T47D (cell line): ENCODE measurements around the gene AZGP1.
"Not testable (repeated sequence)": the region's sequence is repeated elsewhere in the genome, so short reads cannot be mapped to it uniquely, and the experiment has no call there.

Experiments used
- DNase-seq, 2 experiments: peaks; one replicate each; pipeline versions ENCODE4 v3.0.0 to v3.0.0-alpha.2; 2011 to 2012; ENCODE audit warnings: low read depth in 1 of 2, low spot score in 1 of 2
- JUND ChIP-seq: IDR thresholded peaks from 2 replicates; pipeline ENCODE4 v1.6.1; 2012; ENCODE audit warnings: low read depth
- in situ Hi-C: cut with HindIII; loops from 2 replicates; pipeline ENCODE4 v1.10.0; 2016; ENCODE audit warnings: low sequenced_read_pairs, low pct_unique_long_range_greater_than_20kb

The AZGP1 gene

GRCh38 chr7:100011516-100011915, 35.7 kb upstream of the AZGP1 start:
- in situ Hi-C loops, result no loop called here
- no peak for TF ChIP-seq JUND
- no peak for DNase-seq

GRCh38 chr7:100010901-100011300, 35.1 kb upstream of the AZGP1 start:
- DNase-seq, result no peak
- in situ Hi-C loops, result no loop called here
- TF ChIP-seq JUND, result no peak

GRCh38 chr7:100009952-100010351, 34.1 kb upstream of the AZGP1 start:
- DNase-seq, in situ Hi-C loops: not testable (repeated sequence)

GRCh38 chr7:100008525-100008924, 32.7 kb upstream of the AZGP1 start:
- DNase-seq, result peak in 1 of 2 experiments; percentile 78

GRCh38 chr7:100007887-100008286, 32.1 kb upstream of the AZGP1 start:
- no peak for TF ChIP-seq JUND
- peak in 1 of 2 experiments; percentile 35 for DNase-seq
- in situ Hi-C loops, result no loop called here

More at GRCh38 chr7:100008525-100008924, 32.7 kb upstream of the AZGP1 start:
- in situ Hi-C loops, result no loop called here
- no peak for TF ChIP-seq JUND

GRCh38 chr7:100003711-100004661, 28.2 kb upstream of the AZGP1 start:
- DNase-seq, result peak; percentile 34 to 75
- in situ Hi-C loops, result no loop called here
- no peak for TF ChIP-seq JUND

- TF ChIP-seq JUND, result no peak
- in situ Hi-C loops, result no loop called here
Measured at GRCh38 chr7:100000239-100000638, 24.4 kb upstream of the AZGP1 start.

GRCh38 chr7:99997545-99998137, 21.8 kb upstream of the AZGP1 start:
- in situ Hi-C loops, result no loop called here
- no peak for DNase-seq

More at GRCh38 chr7:100000239-100000638, 24.4 kb upstream of the AZGP1 start:
- DNase-seq, result no peak

GRCh38 chr7:99996755-99997544, 21.1 kb upstream of the AZGP1 start:
- no peak for TF ChIP-seq JUND
- in situ Hi-C loops, result no loop called here

More at GRCh38 chr7:99997545-99998137, 21.8 kb upstream of the AZGP1 start:
- TF ChIP-seq JUND, result no peak

GRCh38 chr7:99994819-99995218, 19.0 kb upstream of the AZGP1 start:
- in situ Hi-C loops, result no loop called here
- TF ChIP-seq JUND, result no peak
- no peak for DNase-seq

More at GRCh38 chr7:99996755-99997544, 21.1 kb upstream of the AZGP1 start:
- DNase-seq, result no peak

- in situ Hi-C loops, result no loop called here
- TF ChIP-seq JUND, result no peak
- no peak for DNase-seq
Measured at GRCh38 chr7:99992330-99993038, 16.7 kb upstream of the AZGP1 start.

GRCh38 chr7:99991543-99991942, 15.7 kb upstream of the AZGP1 start:
- DNase-seq, in situ Hi-C loops: not testable (repeated sequence)
